K562 (cell line): ENCODE results near the gene RAD21L1.
A peak's percentile ranks its signal among the peaks of the same experiment; 100 is the strongest.

Source experiments
- BRF2 ChIP-seq: IDR thresholded peaks from 3 replicates; pipeline ENCODE4 v1.6.1; 2011; ENCODE audit warnings: borderline replicate concordance, mild to moderate bottlenecking; ENCODE audit not compliant: insufficient read length, insufficient read depth
- CTCF ChIP-seq, 3 experiments: IDR thresholded peaks in 2 of 3; conservative IDR thresholded peaks in 1 of 3; 2 replicates each; pipeline ENCODE4 v1.5.1; 2011 to 2012; ENCODE audit warnings: low read length in 3 of 3, mild to moderate bottlenecking in 3 of 3, control low read depth in 2 of 3, improper control_type of control experiment in 1 of 3, inconsistent platforms in 1 of 3, low read depth in 1 of 3, mixed read lengths in 1 of 3, moderate library complexity in 1 of 3; ENCODE audit not compliant: insufficient read depth in 2 of 3
- E2F1 ChIP-seq: sonication (generic); formaldehyde crosslinking; IDR thresholded peaks from 2 replicates; pipeline ENCODE4 v1.8.1; 2023; ENCODE audit warnings: mild to moderate bottlenecking, missing genetic modification reagents, moderate library complexity
- E2F4 ChIP-seq: sonication (generic); formaldehyde crosslinking; IDR thresholded peaks from 2 replicates; pipeline ENCODE4 v1.8.0; 2022; ENCODE audit warnings: mild to moderate bottlenecking, low read depth, missing genetic modification reagents
- NELFE ChIP-seq: IDR thresholded peaks from 2 replicates; pipeline ENCODE4 v1.6.1; 2011; ENCODE audit warnings: mild to moderate bottlenecking; ENCODE audit not compliant: insufficient read depth, insufficient read length
- POLR2AphosphoS5 ChIP-seq: IDR thresholded peaks from 2 replicates; pipeline ENCODE4 v1.6.1; 2011; ENCODE audit warnings: mild to moderate bottlenecking, low read depth, low read length, moderate library complexity; ENCODE audit not compliant: control insufficient read depth, insufficient read depth
- SAP30 ChIP-seq: fragments of 200-600 bp; sonication (generic); IDR thresholded peaks from 2 replicates; pipeline ENCODE4 v1.6.1; 2012; ENCODE audit warnings: borderline replicate concordance, low read depth, mild to moderate bottlenecking, moderate library complexity, low read length, control low read depth, inconsistent platforms; ENCODE audit not compliant: insufficient read depth, poor library complexity, severe bottlenecking

GRCh38 chr20:1225783-1226654, at the start of gene RAD21L1:
- TF ChIP-seq POLR2AphosphoS5 = peak; percentile 62
- no peak for TF ChIP-seq E2F1
- no peak for TF ChIP-seq CTCF (IDR thresholded peaks at IDR 0.05 in 2 of 3, conservative IDR thresholded peaks at IDR 0.05 in 1 of 3; ENCODE audit: insufficient read depth in 2 of 3, low read depth in 1 of 3, low read length in 3 of 3)
- TF ChIP-seq E2F4 (CRISPR knock-in tag) = no peak
- no peak for TF ChIP-seq NELFE
- TF ChIP-seq BRF2 = no peak
- TF ChIP-seq SAP30 = peak; percentile 62
